NCI-H1092 treated with DMSO at 0.1 percent for 48 hours (cell line): ENCODE data around the gene NANS.
"Not testable (repeated sequence)": the region's sequence is repeated elsewhere in the genome, so short reads cannot be mapped to it uniquely, and the experiment has no call there.

Source experiments
- DNase-seq: peaks from one replicate; lab custom pipeline; 2025; lab: John Stamatoyannopoulos, UW

Gene NANS

DNA sequence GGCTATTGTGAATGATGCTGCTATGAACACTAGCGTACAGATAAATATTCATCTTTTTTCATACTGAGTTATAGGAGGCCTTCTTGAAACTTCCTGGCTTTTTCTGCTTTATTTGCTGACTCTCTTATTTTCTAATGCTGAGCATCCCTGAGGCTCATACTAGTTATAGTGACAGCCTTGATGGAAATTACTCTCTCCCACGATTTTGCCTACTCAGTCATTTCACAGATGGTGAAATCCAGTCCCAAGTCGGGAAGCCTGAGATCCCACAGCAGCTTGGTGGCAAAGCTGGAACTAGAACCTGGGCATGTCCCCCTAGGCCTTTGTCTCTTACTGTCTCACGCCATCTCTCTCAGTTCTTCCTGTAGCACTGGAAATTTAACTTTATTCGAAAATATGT is 22.4 kb downstream of the NANS start:
- DNase-seq, result no peak

DNA sequence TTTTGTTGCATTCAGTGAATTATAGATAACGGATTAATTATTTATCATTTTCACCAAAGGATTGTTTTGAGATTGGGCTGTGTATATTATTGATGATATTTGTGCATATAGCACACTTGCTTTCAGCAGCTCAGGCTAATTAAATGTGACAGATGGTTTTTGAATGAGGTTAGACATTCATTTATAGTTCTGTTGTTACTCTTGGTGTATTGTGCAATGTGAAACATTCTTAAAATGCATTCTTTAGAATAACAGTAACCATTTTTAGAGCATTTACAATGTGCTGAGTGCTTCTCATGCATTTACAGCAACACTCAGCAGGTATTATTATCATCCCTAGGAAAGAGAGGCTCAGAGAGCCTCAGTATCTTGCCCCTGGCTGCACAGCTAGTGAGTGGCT is 23.8 kb downstream of the NANS start:
- DNase-seq, result no peak

DNA sequence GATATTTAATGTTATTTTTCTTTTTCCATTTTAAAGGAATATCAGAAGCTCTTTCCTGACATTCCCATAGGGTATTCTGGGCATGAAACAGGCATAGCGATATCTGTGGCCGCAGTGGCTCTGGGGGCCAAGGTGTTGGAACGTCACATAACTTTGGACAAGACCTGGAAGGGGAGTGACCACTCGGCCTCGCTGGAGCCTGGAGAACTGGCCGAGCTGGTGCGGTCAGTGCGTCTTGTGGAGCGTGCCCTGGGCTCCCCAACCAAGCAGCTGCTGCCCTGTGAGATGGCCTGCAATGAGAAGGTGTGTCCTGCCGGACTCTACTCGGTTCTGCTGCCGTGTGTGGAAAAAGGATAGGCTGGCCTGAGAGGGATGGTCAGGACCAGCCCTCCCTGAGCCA is 24.2 kb downstream of the NANS start:
- no peak for DNase-seq

DNA sequence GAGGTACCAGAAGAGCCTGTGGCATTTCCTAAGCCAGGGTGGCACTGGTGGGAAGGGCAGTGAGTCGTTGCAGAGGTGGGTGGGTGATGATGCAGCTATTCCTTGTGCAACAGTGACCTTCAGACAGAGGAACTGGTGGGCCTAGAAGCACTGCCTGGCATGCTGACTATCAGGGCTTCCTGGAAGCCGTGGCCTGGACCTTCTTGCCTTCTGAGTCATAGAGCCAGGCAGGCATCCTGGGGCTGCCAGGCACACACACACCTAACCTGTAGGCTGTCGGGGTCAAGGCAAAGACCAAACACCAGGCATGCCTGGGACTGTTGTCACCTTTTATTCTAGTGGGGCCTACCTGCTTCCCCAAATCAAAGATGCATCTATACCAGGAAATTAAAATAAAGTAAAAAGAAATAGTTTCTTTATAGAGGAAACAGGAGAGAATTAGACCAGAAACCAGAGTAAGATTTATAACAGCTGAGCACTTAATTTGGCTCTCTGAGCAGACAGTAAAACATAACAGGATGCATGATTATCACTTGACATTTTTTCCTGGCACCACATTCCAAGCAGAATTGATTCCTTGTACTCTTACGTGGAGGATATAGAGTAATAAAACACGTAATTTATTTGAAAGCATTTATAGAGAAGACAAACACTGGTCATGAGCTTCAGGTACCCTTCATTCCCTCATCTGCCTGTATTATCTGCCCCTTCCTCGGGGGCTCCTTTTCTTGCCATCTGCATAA is 25.1 kb downstream of the NANS start:
- DNase-seq, result no peak

DNA sequence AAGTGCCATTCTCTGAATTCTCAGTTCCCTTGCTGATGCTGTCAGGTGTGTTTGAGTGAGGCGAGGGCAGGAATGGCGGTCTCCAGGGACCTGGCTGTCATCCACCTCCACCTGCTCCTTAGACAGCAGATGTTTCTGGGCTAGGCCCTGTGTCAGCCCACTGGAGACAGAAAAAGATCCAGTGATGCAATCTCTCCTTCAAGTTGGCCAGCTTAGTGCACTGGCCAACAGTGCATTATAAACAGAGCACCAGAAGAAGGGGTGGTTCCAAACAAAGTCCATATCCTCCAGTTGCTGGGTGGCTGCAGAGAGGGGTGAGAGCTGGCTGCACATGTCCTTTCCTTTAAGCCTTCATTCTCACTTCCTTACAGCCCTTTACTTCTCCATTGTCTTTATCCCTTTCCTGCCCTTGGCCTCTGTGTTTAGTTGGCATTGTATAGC is 26.5 kb downstream of the NANS start:
- DNase-seq, result no peak

DNA sequence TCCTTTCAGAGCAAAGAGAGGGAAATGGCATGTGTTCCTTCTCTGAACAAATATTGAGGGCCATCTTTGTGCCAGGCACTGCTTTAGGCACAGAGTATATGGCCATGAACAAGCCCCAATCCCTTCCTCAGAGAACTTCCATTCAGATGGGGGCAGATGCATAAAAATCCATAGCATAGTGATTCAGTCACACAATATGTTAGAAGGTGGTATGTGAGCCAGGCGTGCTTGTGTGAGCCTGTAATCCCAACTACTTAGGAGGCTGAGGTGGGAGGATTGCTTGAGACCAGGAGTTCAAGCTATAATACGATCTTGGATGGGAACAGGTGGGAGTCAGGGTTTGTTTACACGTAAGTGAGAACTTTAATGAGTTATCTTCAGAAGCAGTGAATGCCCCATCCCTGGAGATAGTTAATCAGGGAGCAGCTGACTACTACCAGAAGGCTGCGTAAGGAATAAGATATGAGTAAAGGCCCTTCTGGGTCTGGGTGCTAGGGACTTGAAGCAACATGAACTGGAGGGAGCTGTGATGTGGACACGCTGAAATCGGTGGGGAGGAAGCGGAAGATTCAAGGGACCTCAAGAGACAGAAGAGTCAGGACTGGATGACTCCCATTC is 27.1 kb downstream of the NANS start:
- no peak for DNase-seq

DNA sequence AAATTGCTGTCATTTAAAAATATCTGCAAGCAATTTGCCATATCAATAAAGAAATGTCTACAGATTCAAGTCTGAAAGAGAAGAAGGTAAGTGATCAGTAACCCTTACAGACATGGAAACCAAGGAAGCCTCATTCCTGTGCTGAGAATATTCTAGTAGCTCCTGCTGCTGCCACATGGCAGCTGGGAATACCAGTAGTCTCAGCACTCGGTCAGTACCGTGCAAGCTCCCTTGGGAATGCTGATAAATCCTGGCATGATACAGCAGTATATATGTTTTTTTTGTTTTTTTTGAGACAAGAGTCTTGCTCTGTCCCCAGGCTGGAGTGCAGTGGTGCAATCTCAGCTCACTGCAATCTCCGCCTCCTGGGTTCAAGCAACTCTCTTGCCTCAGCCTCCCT is 27.9 kb downstream of the NANS start:
- no peak for DNase-seq

DNA sequence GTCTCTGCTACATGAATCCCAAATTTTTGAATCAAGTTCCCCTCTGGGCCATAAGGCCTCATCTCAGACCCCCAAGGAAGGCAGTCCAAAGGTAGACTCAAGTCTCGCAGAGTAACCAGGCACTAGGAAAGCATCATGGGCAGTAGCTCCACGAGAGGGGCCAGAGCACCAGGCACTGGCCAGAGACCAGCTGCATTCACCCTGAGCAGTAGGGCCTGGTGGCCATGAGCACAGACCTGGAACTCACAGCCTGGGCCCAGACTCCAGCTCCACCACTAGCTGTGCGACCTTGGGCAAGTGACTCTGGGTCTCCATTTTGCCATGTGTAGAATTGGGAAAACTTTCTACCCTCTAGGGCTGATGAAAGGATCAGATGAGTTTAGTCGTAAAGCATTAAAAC is 28.5 kb downstream of the NANS start:
- no peak for DNase-seq

DNA sequence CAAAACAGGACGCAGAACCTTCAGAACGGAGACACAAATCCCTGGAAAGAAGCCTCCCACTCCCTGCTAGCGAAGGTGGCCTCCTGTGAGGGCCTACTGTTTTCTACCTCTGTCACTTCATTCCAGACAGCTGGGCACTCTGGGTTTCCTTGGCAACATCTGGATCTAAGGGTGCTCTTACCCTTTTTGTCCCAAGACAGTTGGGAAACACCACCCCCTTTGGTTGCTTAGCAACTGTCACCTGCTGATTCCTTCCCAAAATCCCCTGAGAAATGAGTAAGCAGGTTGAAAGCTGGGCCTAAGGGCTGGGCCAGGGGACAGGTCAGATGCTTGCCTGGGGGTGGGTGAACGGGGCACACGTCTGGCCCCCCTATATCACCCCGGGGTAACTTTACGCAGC is 29.4 kb downstream of the NANS start:
- no peak for DNase-seq

DNA sequence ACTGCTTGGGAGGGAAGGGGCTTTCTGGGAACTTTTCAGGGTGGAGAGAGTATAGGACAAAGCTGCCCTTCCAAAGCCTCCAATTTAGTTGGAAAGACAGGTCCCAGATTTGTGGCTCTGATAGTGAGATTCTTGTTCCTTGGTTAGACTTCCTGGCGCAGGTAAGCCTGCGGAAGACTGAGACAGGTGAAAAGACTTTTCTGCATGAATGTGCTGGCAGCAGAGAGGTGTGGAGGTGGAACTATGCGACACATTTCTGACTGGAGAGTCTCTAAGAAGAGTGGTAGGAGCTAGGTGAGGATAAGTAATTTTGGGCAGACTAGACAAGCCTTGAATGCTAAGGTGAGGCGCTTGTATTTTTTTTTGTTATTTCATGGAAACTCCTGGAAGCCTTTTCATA is 29.9 kb downstream of the NANS start:
- no peak for DNase-seq

DNA sequence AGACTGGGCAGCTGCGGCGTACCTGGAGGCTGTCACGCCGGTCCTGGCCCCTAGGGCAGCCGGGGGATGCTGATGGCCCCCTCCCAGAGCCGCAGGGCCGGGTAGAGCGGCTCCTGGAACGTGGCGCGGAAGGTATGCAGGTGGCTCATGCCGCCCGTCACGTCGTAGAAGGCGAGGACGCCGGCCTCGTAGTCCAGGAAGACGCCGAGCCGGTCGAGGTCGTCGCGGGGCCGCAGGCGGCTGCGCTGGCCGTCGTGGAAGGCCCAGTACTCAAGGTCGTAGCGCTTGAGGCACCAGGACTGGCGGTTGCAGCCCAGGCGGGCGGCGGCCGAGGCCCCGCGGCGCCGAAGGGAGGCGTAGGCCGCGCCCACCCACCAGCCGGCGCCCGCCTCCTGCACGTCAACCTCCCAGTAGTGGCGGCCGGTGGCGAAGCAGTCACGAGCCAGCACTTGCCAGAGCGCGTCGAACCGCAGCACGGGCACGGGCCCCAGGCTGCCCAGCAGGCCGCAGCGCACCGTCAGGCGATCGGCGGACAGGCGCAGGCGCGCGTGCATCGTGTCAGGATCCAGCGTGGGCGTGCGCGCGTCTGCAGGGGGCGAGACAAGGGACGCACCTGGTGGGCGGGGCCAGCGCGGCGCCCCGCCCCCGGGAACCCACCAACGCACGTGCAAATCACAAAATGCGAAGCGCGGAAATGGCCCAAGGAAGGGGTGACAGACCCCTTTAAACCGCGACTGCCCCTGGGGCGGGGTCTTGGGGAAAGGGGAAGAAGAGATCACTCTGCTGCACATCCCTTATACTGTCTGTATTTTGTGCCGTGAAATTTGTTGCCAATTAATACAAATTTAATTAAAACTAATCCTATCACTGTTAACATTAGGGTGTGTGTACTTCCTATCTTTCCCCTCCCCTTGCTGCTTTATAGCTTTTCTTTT is 31.2 kb downstream of the NANS start:
- DNase-seq, result no peak

DNA sequence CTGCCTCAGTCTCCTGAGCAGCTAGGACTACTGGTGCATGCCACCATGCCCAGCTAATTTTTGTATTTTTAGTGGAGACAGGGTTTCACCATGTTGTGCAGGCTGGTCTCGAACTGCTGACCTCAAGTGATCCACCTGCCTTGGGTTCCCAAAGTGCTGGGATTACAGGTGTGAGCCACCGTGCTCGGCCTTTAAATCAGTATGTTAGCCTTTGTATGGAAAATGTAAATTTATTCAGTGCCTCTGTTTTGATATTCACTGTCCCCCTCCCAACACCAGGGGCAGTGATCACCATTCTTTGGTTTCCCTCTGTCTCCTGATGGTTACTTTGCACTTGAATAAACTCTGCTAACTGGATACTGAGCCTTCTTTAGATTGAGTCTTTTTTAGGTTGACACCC is 34.1 kb downstream of the NANS start:
- DNase-seq, result not testable (repeated sequence)

DNA sequence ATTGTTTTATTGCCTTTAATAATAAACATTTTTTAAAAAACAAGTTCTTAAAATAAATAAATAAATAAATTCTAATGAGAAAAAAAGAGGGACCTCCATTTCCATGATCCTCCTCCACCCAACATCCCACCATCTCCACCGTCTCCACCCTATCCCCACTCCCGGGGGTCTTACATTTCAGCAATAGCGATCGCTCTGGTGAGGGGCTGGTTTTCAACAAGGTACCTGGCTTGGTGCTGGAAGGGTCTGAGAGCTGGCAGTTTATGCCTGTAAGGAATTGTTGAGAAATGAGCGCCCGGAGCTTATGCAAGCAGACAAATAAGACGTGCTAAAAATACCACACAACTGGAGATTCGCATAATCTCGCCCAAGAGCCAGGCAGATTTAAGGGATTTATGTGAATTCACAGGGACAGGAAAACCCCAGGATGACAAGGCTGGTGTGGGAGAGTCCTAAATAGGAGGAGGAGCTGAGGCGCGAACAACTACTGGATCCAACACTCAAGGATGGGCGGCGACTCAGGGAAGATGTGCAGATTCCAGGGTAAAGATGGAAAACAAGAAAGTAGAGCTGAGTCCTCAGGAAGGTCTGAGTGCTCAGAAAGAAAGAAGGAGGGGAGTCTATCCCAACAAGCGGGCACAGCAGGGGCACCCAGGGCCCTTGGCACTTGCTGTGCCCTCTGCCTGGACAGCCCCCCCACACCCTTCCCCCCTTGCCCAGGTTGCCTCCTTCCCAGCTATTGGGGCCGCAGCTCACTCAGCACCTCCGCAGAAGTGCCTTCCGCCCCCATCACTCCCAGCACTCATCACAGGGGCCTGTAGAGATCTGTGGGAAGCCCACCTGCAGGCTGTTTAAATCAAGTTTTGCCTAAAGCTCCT is 35.4 kb downstream of the NANS start:
- DNase-seq, result no peak

DNA sequence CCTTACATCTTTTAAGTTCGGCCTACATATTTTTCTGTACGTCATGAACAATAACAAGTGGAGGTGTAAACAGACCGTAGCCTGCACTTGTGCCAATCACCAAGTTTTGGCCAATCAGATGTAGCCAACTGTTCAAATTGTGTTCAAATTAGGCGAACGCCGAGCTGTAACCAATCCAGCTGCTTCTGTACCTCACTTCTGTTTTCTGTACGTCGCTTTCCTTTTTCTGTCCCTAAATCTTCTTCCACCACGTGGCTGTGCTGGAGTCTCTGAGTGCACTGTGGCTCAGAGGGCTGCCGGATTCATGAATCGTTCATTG is 36.0 kb downstream of the NANS start:
- DNase-seq, result no peak

DNA sequence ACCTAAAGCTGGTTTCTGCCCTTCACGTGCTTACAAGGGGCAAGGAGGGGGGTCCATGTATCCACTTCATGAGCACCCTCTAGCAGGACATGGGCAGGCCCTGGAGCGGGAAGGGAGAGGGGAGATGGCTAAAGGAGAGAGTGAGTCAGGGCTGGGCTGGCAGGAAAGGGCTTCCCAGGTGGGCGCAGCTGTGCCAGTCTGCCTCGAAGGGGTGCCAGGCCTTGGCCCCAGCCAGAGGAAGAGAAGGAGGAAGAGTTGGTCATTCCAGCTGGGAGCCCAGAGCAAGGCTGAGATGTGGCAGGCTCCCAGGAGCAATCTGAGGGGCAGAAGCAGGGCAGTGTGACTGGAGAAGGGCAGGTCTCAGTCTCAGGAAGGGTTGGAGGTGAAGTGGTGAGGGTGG is 37.8 kb downstream of the NANS start:
- DNase-seq, result no peak

DNA sequence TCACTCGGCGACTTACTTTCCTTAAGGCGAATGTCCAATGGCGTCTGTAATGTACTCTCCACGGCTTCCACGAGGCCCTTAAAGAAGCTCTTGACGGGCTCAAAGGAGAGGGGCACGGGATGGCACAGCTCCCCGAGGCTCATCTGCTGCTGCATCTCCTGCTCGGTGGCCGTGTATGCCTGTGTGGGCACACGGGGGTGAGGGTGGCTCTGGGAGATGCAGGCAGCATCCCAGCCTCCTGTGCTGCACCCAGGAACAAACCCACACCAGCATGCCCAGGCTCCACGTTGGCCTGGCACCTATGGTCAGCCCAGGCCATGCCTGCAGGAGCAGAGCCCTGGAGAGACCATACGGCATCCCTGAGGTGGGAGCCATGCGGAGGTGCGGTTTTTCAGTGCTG is 38.3 kb downstream of the NANS start:
- no peak for DNase-seq

DNA sequence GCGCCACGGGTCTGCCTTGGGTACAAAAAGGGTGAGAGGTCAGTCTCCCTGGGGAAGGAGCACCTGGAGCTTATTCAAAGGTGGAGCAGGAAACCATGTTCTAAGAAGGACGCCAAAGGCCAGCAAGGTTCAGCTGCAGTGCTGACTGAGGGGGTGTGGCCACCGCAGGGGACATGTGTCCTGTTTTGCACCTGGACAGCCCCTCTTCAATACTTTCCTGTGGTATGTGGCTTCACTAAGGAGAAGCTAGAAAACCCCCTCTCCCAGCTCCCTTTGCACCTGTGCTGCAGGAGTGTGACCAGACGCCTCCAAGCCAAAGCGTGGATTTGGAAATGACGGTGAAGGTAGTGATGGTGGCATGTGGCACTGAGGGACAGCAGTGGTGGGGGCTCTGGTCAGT is 38.9 kb downstream of the NANS start:
- no peak for DNase-seq

DNA sequence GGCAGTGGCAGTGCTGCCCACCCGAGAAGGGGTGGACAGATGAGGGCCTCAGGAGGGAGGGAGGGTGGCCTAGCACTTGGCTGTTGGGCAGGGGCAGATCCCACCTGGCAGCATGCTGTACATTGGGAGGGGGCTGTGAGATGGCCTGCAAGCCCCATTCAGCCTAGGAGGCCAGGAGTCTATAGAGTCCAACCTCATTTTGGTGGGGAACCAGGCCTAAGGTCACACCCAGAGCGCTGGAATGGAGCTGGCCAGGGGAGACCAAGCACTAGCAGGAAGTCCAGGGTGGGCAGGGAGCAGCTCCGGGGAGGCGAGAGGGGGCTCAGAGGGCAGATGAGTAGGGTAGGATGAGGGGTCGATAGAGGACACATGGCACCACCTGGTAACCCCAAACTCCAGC is 39.6 kb downstream of the NANS start:
- DNase-seq, result no peak

DNA sequence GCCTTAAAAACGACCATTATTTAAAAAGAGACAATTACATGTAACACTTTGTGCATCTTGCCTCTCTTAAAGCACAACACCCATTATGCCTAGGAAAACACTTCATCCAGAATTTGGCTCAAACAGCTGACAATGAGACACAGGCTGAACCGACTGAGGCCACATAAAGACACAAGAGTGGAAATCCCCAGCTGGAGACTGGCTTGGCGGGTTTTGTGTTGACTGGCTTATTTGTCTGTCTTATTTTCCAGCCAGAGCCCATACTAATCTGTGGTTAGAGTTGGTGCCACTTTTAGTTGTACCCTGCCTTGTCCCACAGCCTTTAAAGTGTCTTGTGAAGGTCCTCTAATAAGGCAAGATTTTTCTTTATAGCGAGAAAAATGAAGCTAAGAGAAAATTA is 41.3 kb downstream of the NANS start:
- peak; percentile 48 for DNase-seq

DNA sequence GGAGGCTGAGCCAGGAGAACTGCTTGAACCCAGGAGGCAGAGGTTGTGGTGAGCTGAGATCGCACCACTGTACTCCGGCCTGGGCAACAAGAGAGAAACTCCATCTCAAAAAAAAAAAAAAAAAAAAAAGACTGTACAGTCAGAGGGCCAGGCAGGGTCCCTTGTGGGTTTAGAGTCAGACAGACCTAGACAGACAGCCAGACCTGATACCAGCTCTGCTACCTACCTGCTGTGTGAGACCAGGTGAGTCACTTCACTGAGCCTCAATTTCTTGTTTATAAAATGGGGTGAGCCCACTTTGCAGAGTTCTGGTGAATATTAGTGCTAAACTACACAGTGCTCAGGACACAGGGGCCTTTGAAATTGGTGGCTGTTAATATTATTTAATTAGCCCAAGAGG is 42.8 kb downstream of the NANS start:
- no peak for DNase-seq

DNA sequence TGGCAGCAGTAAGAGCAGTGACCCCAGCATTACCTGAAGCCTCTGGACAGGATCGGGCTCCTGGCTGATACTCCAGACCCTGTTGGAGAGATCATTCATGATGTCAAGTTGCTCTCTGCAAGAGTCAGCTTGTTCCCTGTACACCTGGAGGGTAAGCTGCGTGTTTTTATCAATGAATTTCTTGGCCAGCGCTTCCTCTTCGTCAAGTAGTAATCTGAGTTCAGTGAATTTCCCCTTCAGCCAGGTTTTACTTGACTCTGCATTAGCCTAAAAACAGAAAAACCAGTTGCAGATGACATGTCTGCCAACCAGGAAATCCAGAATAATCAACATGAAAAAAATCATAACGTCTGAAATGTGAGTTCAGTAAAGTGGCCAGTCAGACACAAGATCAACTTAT is 43.4 kb downstream of the NANS start:
- DNase-seq, result peak; percentile 42

DNA sequence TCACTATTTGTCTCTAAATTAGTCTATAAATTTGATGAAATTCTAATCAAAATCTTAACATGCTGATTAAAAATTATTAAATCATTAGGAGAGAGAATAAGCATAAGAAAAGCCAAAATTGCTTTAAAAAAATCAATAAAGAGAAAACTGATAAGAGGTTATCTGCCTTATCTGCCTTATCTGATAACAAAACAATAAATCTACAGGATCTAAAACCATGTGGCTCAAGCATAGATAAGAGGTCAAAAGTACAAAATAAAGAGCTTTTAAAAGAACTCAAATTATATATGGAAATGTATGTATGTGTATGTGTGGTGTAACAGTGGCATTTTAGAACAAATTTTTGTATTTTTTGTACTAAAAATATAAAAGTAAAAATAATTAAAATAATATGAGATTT is 43.9 kb downstream of the NANS start:
- DNase-seq, result no peak
